HepG2 (cell line): Measurements from ENCODE around the gene MAP2K2. TPM values are rescaled to one million over a fixed set of nuclear protein-coding genes. Genes with fewer than 3 reads are reported as not detected.

Source experiments
- AGO1 ChIP-seq: fragments of 200-400 bp; formaldehyde crosslinking; IDR thresholded peaks from 2 replicates; pipeline ENCODE4 v1.6.1; 2017; ENCODE audit warnings: mild to moderate bottlenecking, low read depth, low read length, moderate library complexity; ENCODE audit not compliant: poor library complexity, severe bottlenecking
- ARID5B ChIP-seq: IDR thresholded peaks from 2 replicates; pipeline ENCODE4 v1.4.0; 2020; ENCODE audit warnings: mild to moderate bottlenecking, missing genetic modification reagents
- IRF1 ChIP-seq: sonication (generic); formaldehyde crosslinking; IDR thresholded peaks from 2 replicates; pipeline ENCODE4 v1.4.0; 2020; ENCODE audit warnings: low read depth, mild to moderate bottlenecking, missing genetic modification reagents
- MTF2 ChIP-seq: sonication (generic); formaldehyde crosslinking; IDR thresholded peaks from 2 replicates; pipeline ENCODE4 v1.5.0; 2020; ENCODE audit warnings: missing genetic modification reagents, borderline replicate concordance
- NR0B2 ChIP-seq: sonication (generic); formaldehyde crosslinking; IDR thresholded peaks from 2 replicates; pipeline ENCODE4 v1.4.0; 2020; ENCODE audit warnings: mild to moderate bottlenecking, missing genetic modification reagents
- PCBP1 ChIP-seq: fragments of 200-400 bp; formaldehyde crosslinking; IDR thresholded peaks from 2 replicates; pipeline ENCODE4 v1.6.1; 2017; ENCODE audit warnings: mild to moderate bottlenecking, low read depth, low read length, borderline replicate concordance
- POLR2A ChIP-seq, 2 experiments: IDR thresholded peaks; 2 replicates each; pipeline ENCODE4 v1.6.1; 2011; ENCODE audit warnings: low read depth in 2 of 2, low read length in 2 of 2, mild to moderate bottlenecking in 1 of 2, moderate library complexity in 1 of 2; ENCODE audit not compliant: insufficient read depth in 1 of 2
- YEATS4 ChIP-seq: sonication (generic); formaldehyde crosslinking; IDR thresholded peaks from 2 replicates; pipeline ENCODE4 v1.4.0; 2020; ENCODE audit warnings: missing genetic modification reagents, borderline replicate concordance
- ZBTB25 ChIP-seq: IDR thresholded peaks from 2 replicates; pipeline ENCODE4 v1.6.1; 2018; ENCODE audit warnings: missing genetic modification reagents
- ZHX1 ChIP-seq: sonication (generic); formaldehyde crosslinking; IDR thresholded peaks from 2 replicates; pipeline ENCODE4 v1.8.1; 2022; ENCODE audit warnings: low read depth, mild to moderate bottlenecking, missing genetic modification reagents
- ZNF552 ChIP-seq: sonication (generic); formaldehyde crosslinking; IDR thresholded peaks from 2 replicates; pipeline ENCODE4 v1.9.0; 2022; ENCODE audit warnings: missing genetic modification reagents, mild to moderate bottlenecking, borderline replicate concordance
- ZNF703 ChIP-seq: sonication (generic); formaldehyde crosslinking; IDR thresholded peaks from 2 replicates; pipeline ENCODE4 v1.5.1; 2020; ENCODE audit warnings: missing genetic modification reagents, mild to moderate bottlenecking, moderate library complexity, borderline replicate concordance
- ZNF782 ChIP-seq: sonication (generic); formaldehyde crosslinking; IDR thresholded peaks from 2 replicates; pipeline ENCODE4 v1.4.0; 2020; ENCODE audit warnings: missing genetic modification reagents, mild to moderate bottlenecking, borderline replicate concordance
- polyA plus RNA-seq, 8 experiments: library from polyadenylated mRNA; depleted of rRNA in 3 of 8; stranded (reverse) in 7 of 8; unstranded in 1 of 8; fragments of >200 nt; fragmentation: Illumina TruSeq in 4 of 8; extraction: Trizol in 4 of 8; gene quantifications; 2 replicates each; pipeline versions ENCODE4 v1.2.1 to v1.2.3, GENCODE V29; 2011 to 2016; ENCODE audit warnings: low read depth in 4 of 8, missing spikeins in 1 of 8, mixed read lengths in 1 of 8; ENCODE audit not compliant: insufficient read depth in 1 of 8
- total RNA-seq, 5 experiments: library from RNA; depleted of rRNA; stranded (reverse); fragments of >200 nt; fragmentation: Illumina TruSeq; extraction: Trizol; gene quantifications; 2 replicates each; pipeline ENCODE4 v1.2.3, GENCODE V29; 2016; ENCODE audit warnings: low read depth in 1 of 5

MAP2K2 gene
- total and polyA plus RNA-seq, 2 of the 13 experiments (the other 11 are each of a cell fraction or from before 2014, with no cell fraction given) = 70.3 to 80.9 TPM

DNA sequence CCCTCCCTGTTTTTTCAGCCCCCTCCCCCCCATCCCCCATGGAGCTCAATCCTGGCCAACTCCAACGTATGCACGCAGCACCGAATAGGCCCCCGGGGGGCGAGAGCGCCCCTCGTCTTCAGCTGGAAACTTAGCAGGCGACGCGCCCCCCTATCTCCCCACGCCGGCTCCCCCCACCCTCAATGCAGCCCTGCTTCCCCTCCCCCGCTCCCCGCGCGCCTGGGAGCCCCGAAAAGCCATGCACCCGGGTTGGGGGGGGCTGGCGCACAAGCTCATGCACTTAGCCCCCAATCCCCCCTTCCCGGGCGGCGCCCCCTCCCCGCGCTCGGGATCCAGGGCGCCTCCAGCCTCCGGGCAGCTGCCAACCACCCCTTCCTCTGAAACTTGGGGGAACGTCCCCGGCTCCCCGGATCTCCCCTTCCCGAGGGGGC is 57.7 kb downstream of the MAP2K2 start (continued):
- TF ChIP-seq ARID5B (CRISPR knock-in tag) (0 out of 2 replicates have a peak, but pooled peaks have one; percentile 8), ZBTB25 (no peak), ZHX1 (CRISPR knock-in tag) (no peak), ZNF552 (CRISPR knock-in tag) (no peak), AGO1 (peak; percentile 17), ZNF703 (CRISPR knock-in tag) (no peak), YEATS4 (peak; percentile 4; the same call in 1 of the 2 replicates), NR0B2 (no peak), PCBP1 (0 out of 2 replicates have a peak, but pooled peaks have one; percentile 9), ZNF782 (CRISPR knock-in tag) (no peak), IRF1 (CRISPR knock-in tag) (no peak), MTF2 (CRISPR knock-in tag) (no peak), POLR2A (IDR thresholded peaks at IDR 0.05; ENCODE audit: insufficient read depth in 1 of 2, low read depth in 2 of 2, low read length in 2 of 2) (peak in 1 of 2 experiments; percentile 66; a peak in 2 of 4 replicates)
- TF ChIP-seq, all 625 proteins: peak for 25
